HEK293 (cell line): ENCODE measurements around the gene AGPAT4.

Experiments used
- CTCF ChIA-PET: fragments of 350-600 bp; formaldehyde crosslinking; extraction: SDS; loops from one replicate; lab custom pipeline; 2021; ENCODE audit warnings: antibody characterized with exemption; lab: Yijun Ruan, JAX
- POLR2A ChIA-PET: fragments of 300-600 bp; formaldehyde crosslinking; extraction: SDS; loops from one replicate; lab custom pipeline; 2020; ENCODE audit warnings: antibody characterized with exemption, inconsistent platforms; lab: Yijun Ruan, JAX
- H3K27ac ChIP-seq: fragments of 200-500 bp; sonication (Bioruptor generic); 2 replicates; pipeline ENCODE4 v1.5.1; 2014; ENCODE audit warnings: low read depth, low read length, control low read depth, inconsistent platforms; ENCODE audit errors: extremely low read depth
- H3K36me3 ChIP-seq, 2 experiments: fragments of 200-500 bp in 1 of 2; sonication (Bioruptor generic) in 1 of 2; 1 replicate in 1 of 2; 2 replicates in 1 of 2; pipeline ENCODE4 v1.5.1; 2014 to 2017; ENCODE audit warnings: inconsistent platforms in 2 of 2, low read length in 2 of 2; ENCODE audit not compliant: control insufficient read depth in 2 of 2, insufficient read depth in 1 of 2
- H3K4me1 ChIP-seq: fragments of 200-500 bp; sonication (Bioruptor generic); 2 replicates; pipeline ENCODE4 v1.5.1; 2014; ENCODE audit warnings: mild to moderate bottlenecking, low read length, inconsistent platforms; ENCODE audit not compliant: control insufficient read depth, insufficient read depth
- H3K4me3 ChIP-seq: 2 replicates; pipeline ENCODE4 v1.5.1; 2011; ENCODE audit warnings: low read depth, mild to moderate bottlenecking, control low read depth, low read length, moderate library complexity
- H3K9me3 ChIP-seq: fragments of 200-500 bp; sonication (Bioruptor generic); 2 replicates; pipeline ENCODE4 v1.5.1; 2014; ENCODE audit warnings: low read depth, low read length, inconsistent platforms; ENCODE audit not compliant: control insufficient read depth, insufficient read depth
- BCL11A ChIP-seq: fragments of 450-650 bp; formaldehyde crosslinking; IDR thresholded peaks from 2 replicates; pipeline ENCODE4 v1.5.1; 2016; ENCODE audit warnings: low read depth, missing biosample characterization, missing genetic modification characterization
- GLI2 ChIP-seq: fragments of 450-650 bp; formaldehyde crosslinking; IDR thresholded peaks from 2 replicates; pipeline ENCODE4; 2017; ENCODE audit warnings: missing biosample characterization, missing genetic modification characterization, low read depth, borderline replicate concordance
- GLI4 ChIP-seq: fragments of 450-650 bp; formaldehyde crosslinking; IDR thresholded peaks from 2 replicates; pipeline ENCODE4 v1.5.1; 2016; ENCODE audit warnings: missing biosample characterization, missing genetic modification characterization
- HOXC10 ChIP-seq: sonication (generic); formaldehyde crosslinking; IDR thresholded peaks from 2 replicates; pipeline ENCODE4 v1.8.1; 2023; ENCODE audit warnings: mild to moderate bottlenecking, missing genetic modification reagents
- HOXD13 ChIP-seq: sonication (generic); formaldehyde crosslinking; IDR thresholded peaks from 2 replicates; pipeline ENCODE4 v1.8.0; 2022; ENCODE audit warnings: missing genetic modification reagents, borderline replicate concordance
- OVOL3 ChIP-seq: fragments of 450-650 bp; formaldehyde crosslinking; IDR thresholded peaks from 2 replicates; pipeline ENCODE4 v1.5.1; 2016; ENCODE audit warnings: missing biosample characterization, missing genetic modification characterization
- REPIN1 ChIP-seq: fragments of 450-650 bp; formaldehyde crosslinking; IDR thresholded peaks from 2 replicates; pipeline ENCODE4 v1.5.1; 2017; ENCODE audit warnings: missing biosample characterization, missing genetic modification characterization, low read depth
- SCRT2 ChIP-seq: fragments of 450-650 bp; formaldehyde crosslinking; IDR thresholded peaks from 2 replicates; pipeline ENCODE4 v1.5.1; 2016; ENCODE audit warnings: missing biosample characterization, missing genetic modification characterization
- ZIC2 ChIP-seq: fragments of 450-650 bp; formaldehyde crosslinking; IDR thresholded peaks from 2 replicates; pipeline ENCODE4 v1.5.1; 2016; ENCODE audit warnings: missing biosample characterization, missing genetic modification characterization
- ZNF138 ChIP-seq: fragments of 450-650 bp; formaldehyde crosslinking; IDR thresholded peaks from 2 replicates; pipeline ENCODE4 v1.5.1; 2016; ENCODE audit warnings: missing biosample characterization, missing genetic modification characterization, borderline replicate concordance
- ZNF169 ChIP-seq: fragments of 450-650 bp; formaldehyde crosslinking; IDR thresholded peaks from 2 replicates; pipeline ENCODE4 v1.5.1; 2016; ENCODE audit warnings: missing biosample characterization, missing genetic modification characterization
- ZNF214 ChIP-seq: fragments of 450-650 bp; formaldehyde crosslinking; IDR thresholded peaks from 2 replicates; pipeline ENCODE4 v1.5.1; 2017; ENCODE audit warnings: missing biosample characterization, mild to moderate bottlenecking, missing genetic modification characterization, borderline replicate concordance
- ZNF223 ChIP-seq: fragments of 450-650 bp; formaldehyde crosslinking; IDR thresholded peaks from 2 replicates; pipeline ENCODE4 v1.5.1; 2016; ENCODE audit warnings: missing biosample characterization, missing genetic modification characterization
- ZNF311 ChIP-seq: fragments of 450-650 bp; formaldehyde crosslinking; IDR thresholded peaks from 2 replicates; pipeline ENCODE4 v1.5.1; 2017; ENCODE audit warnings: missing biosample characterization, missing genetic modification characterization, borderline replicate concordance
- ZNF324 ChIP-seq: fragments of 450-650 bp; formaldehyde crosslinking; IDR thresholded peaks from 2 replicates; pipeline ENCODE4 v1.5.1; 2016; ENCODE audit warnings: missing biosample characterization, missing genetic modification characterization
- ZNF514 ChIP-seq: fragments of 450-650 bp; formaldehyde crosslinking; IDR thresholded peaks from 2 replicates; pipeline ENCODE4 v1.5.1; 2016; ENCODE audit warnings: missing biosample characterization, missing genetic modification characterization
- ZNF560 ChIP-seq: fragments of 450-650 bp; formaldehyde crosslinking; IDR thresholded peaks from 2 replicates; pipeline ENCODE4 v1.5.1; 2017; ENCODE audit warnings: missing biosample characterization, missing genetic modification characterization, borderline replicate concordance
- ZNF561 ChIP-seq: fragments of 450-650 bp; IDR thresholded peaks from 2 replicates; pipeline ENCODE4 v1.5.1; 2018; ENCODE audit warnings: missing biosample characterization, missing genetic modification characterization, borderline replicate concordance
- ZNF747 ChIP-seq: fragments of 450-650 bp; formaldehyde crosslinking; IDR thresholded peaks from 2 replicates; pipeline ENCODE4 v1.5.1; 2016; ENCODE audit warnings: missing biosample characterization, missing genetic modification characterization
- ZSCAN16 ChIP-seq: fragments of 450-650 bp; formaldehyde crosslinking; IDR thresholded peaks from 2 replicates; pipeline ENCODE4 v1.5.1; 2016; ENCODE audit warnings: missing biosample characterization, missing genetic modification characterization
- TF ChIP-seq, protein P1 (sequence below): fragments of 450-650 bp; formaldehyde crosslinking; IDR thresholded peaks from 2 replicates; pipeline ENCODE4 v1.5.0; 2017; ENCODE audit warnings: missing biosample characterization, missing genetic modification characterization, borderline replicate concordance
- TF ChIP-seq, protein P2 (sequence below): fragments of 450-650 bp; formaldehyde crosslinking; IDR thresholded peaks from 2 replicates; pipeline ENCODE4 v1.5.1; 2016; ENCODE audit warnings: missing biosample characterization, missing genetic modification characterization
- TF ChIP-seq, protein P3 (sequence below): fragments of 450-650 bp; IDR thresholded peaks from 2 replicates; pipeline ENCODE4 v1.5.1; 2018; ENCODE audit warnings: missing biosample characterization, mild to moderate bottlenecking, missing genetic modification characterization
- TF ChIP-seq, protein P4 (sequence below): fragments of 450-650 bp; formaldehyde crosslinking; IDR thresholded peaks from 2 replicates; pipeline ENCODE4 v1.5.1; 2017; ENCODE audit warnings: missing biosample characterization, missing genetic modification characterization
- TF ChIP-seq, protein P5 (sequence below): fragments of 450-650 bp; formaldehyde crosslinking; IDR thresholded peaks from 2 replicates; pipeline ENCODE4 v1.5.1; 2016; ENCODE audit warnings: missing biosample characterization, missing genetic modification characterization

AGPAT4 gene

DNA sequence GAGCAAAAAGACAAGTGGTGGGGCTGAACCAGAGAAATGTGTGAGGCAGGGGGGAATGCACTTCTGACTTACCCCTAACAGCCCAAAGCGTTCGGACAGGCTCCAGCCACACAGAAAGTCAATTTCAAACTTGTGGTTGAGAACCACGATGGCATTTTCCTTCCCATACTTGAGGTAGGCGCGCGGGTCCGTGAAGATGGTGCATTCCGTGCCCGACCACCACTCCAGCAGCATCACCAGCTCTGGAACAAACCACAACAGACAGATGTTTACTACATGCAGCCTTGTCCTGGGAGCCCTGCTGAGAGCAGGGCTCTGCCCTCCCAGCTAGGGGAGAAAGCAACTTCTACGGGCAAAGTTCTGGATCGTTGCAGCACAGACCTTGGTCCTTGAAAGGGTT is 107.7 kb downstream of the AGPAT4 start:
- ChIA-PET CTCF (interaction anchor here (0.6 to 0.7 kb wide), 2 partner anchors 127 to 205 kb away, joined by 3 to 5 read pairs; no protein-coding TSS in a partner anchor), POLR2A (no interaction called here)
- no peak for TF ChIP-seq GLI4 (tag by site-specific recombination)
- TF ChIP-seq ZNF223 (tag by site-specific recombination): no peak
- TF ChIP-seq ZSCAN16 (tag by site-specific recombination): no peak
- no peak for TF ChIP-seq GLI2 (tag by site-specific recombination)
- no peak for TF ChIP-seq ZNF214
- TF ChIP-seq ZNF514 (tag by site-specific recombination): no peak
- TF ChIP-seq BCL11A (tag by site-specific recombination): no peak
- no peak for TF ChIP-seq HOXD13
- no peak for TF ChIP-seq ZNF560
- no peak for TF ChIP-seq SCRT2 (tag by site-specific recombination)
- TF ChIP-seq, protein P1, sequence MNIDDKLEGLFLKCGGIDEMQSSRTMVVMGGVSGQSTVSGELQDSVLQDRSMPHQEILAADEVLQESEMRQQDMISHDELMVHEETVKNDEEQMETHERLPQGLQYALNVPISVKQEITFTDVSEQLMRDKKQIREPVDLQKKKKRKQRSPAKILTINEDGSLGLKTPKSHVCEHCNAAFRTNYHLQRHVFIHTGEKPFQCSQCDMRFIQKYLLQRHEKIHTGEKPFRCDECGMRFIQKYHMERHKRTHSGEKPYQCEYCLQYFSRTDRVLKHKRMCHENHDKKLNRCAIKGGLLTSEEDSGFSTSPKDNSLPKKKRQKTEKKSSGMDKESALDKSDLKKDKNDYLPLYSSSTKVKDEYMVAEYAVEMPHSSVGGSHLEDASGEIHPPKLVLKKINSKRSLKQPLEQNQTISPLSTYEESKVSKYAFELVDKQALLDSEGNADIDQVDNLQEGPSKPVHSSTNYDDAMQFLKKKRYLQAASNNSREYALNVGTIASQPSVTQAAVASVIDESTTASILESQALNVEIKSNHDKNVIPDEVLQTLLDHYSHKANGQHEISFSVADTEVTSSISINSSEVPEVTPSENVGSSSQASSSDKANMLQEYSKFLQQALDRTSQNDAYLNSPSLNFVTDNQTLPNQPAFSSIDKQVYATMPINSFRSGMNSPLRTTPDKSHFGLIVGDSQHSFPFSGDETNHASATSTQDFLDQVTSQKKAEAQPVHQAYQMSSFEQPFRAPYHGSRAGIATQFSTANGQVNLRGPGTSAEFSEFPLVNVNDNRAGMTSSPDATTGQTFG (tag by site-specific recombination): no peak
- TF ChIP-seq OVOL3 (tag by site-specific recombination): no peak
- TF ChIP-seq ZNF324: no peak
- no peak for TF ChIP-seq ZNF311
- TF ChIP-seq, protein P2, sequence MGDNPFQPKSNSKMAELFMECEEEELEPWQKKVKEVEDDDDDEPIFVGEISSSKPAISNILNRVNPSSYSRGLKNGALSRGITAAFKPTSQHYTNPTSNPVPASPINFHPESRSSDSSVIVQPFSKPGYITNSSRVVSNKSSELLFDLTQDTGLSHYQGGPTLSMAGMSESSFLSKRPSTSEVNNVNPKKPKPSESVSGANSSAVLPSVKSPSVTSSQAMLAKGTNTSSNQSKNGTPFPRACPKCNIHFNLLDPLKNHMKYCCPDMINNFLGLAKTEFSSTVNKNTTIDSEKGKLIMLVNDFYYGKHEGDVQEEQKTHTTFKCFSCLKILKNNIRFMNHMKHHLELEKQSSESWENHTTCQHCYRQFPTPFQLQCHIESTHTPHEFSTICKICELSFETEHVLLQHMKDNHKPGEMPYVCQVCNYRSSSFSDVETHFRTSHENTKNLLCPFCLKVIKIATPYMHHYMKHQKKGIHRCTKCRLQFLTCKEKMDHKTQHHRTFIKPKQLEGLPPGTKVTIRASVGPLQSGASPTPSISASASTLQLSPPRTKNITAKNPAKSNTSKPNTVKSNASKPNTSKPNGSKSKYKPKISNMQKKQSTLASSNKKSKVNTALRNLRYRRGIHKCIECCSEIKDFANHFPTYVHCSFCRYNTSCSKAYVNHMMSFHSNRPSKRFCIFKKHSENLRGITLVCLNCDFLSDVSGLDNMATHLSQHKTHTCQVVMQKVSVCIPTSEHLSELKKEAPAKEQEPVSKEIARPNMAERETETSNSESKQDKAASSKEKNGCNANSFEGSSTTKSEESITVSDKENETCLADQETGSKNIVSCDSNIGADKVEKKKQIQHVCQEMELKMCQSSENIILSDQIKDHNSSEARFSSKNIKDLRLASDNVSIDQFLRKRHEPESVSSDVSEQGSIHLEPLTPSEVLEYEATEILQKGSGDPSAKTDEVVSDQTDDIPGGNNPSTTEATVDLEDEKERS (tag by site-specific recombination): no peak
- no peaks in the 10 kb centered on the region for H3K9me3 ChIP-seq
- peaks cover 0 to 47% of the 10 kb centered on the region in 2 experiments; a peak in 1 of 3 replicates for H3K36me3 ChIP-seq
- peaks cover 3% of the 10 kb centered on the region; the same call in 1 of the 2 replicates for H3K4me1 ChIP-seq
- H3K27ac ChIP-seq: no peak overlapping the region
- H3K4me3 ChIP-seq: no peak overlapping the region

DNA sequence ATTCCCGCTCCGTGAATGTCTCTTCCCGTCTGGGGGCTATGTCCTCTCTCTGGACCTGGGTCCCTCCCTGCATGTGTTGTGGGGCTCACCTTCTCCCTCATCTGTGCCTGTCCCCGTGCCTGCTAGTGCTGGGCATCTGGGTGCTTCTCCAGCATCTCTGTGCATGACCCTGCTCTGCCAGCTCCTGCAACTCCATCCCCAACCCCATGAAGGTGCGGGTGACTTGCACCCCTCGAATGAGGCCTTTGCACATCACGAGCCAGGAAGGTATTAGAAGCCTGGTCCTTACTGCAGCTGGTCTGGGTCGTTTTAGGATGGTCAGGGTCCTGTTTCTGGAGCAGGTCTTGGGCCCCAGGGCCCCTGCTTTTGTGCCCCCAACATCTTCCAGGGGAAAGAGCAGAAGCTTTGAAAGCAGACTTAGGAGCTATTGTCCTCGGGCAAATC is 109.7 kb downstream of the AGPAT4 start:
- Histone ChIP-seq H3K27ac (no peak overlapping the region), H3K4me1 (peaks cover 3% of the 10 kb centered on the region; the same call in 1 of the 2 replicates), H3K9me3 (no peaks in the 10 kb centered on the region), H3K36me3 (peaks cover 0 to 57% of the 10 kb centered on the region in 2 experiments; a peak in 2 of 3 replicates), H3K4me3 (no peak overlapping the region)
- CTCF ChIA-PET: no interaction called here
- POLR2A ChIA-PET: no interaction called here
- TF ChIP-seq, protein P3, sequence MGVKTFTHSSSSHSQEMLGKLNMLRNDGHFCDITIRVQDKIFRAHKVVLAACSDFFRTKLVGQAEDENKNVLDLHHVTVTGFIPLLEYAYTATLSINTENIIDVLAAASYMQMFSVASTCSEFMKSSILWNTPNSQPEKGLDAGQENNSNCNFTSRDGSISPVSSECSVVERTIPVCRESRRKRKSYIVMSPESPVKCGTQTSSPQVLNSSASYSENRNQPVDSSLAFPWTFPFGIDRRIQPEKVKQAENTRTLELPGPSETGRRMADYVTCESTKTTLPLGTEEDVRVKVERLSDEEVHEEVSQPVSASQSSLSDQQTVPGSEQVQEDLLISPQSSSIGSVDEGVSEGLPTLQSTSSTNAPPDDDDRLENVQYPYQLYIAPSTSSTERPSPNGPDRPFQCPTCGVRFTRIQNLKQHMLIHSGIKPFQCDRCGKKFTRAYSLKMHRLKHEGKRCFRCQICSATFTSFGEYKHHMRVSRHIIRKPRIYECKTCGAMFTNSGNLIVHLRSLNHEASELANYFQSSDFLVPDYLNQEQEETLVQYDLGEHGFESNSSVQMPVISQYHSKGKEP (tag by site-specific recombination): no peak
- TF ChIP-seq REPIN1 (tag by site-specific recombination): no peak
- no peak for TF ChIP-seq ZNF169 (tag by site-specific recombination)
- TF ChIP-seq, protein P4, sequence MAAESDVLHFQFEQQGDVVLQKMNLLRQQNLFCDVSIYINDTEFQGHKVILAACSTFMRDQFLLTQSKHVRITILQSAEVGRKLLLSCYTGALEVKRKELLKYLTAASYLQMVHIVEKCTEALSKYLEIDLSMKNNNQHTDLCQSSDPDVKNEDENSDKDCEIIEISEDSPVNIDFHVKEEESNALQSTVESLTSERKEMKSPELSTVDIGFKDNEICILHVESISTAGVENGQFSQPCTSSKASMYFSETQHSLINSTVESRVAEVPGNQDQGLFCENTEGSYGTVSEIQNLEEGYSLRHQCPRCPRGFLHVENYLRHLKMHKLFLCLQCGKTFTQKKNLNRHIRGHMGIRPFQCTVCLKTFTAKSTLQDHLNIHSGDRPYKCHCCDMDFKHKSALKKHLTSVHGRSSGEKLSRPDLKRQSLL (tag by site-specific recombination): no peak
- TF ChIP-seq, protein P5, sequence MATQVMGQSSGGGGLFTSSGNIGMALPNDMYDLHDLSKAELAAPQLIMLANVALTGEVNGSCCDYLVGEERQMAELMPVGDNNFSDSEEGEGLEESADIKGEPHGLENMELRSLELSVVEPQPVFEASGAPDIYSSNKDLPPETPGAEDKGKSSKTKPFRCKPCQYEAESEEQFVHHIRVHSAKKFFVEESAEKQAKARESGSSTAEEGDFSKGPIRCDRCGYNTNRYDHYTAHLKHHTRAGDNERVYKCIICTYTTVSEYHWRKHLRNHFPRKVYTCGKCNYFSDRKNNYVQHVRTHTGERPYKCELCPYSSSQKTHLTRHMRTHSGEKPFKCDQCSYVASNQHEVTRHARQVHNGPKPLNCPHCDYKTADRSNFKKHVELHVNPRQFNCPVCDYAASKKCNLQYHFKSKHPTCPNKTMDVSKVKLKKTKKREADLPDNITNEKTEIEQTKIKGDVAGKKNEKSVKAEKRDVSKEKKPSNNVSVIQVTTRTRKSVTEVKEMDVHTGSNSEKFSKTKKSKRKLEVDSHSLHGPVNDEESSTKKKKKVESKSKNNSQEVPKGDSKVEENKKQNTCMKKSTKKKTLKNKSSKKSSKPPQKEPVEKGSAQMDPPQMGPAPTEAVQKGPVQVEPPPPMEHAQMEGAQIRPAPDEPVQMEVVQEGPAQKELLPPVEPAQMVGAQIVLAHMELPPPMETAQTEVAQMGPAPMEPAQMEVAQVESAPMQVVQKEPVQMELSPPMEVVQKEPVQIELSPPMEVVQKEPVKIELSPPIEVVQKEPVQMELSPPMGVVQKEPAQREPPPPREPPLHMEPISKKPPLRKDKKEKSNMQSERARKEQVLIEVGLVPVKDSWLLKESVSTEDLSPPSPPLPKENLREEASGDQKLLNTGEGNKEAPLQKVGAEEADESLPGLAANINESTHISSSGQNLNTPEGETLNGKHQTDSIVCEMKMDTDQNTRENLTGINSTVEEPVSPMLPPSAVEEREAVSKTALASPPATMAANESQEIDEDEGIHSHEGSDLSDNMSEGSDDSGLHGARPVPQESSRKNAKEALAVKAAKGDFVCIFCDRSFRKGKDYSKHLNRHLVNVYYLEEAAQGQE: no peak
- TF ChIP-seq ZIC2 (tag by site-specific recombination): no peak
- TF ChIP-seq ZNF747: no peak
- no peak for TF ChIP-seq ZNF138 (tag by site-specific recombination)
- TF ChIP-seq HOXC10: no peak
- no peak for TF ChIP-seq ZNF561 (tag by site-specific recombination)
